ENCODE data around the gene PTPRD.

DNA sequence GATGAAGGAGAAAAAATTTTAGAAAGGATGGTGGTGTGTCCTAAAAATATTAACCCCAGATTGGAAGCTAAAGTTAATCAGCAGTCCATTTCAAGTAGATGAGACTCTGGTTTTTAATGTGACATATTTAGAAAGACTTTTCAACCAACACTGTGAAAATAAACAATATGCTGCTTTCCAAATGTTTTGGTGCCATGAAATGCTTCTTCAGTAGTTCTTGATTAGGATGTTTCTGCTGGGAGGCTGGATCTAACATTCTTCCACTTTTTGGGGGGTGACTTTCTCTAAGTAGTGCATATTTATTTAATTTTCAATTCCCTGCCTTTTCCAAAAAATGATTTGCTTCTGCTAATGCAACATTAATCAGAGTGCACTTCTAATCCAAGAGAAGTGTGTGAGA lies 2219.9 kb downstream of the PTPRD start:
- TF ChIP-seq, protein P1, sequence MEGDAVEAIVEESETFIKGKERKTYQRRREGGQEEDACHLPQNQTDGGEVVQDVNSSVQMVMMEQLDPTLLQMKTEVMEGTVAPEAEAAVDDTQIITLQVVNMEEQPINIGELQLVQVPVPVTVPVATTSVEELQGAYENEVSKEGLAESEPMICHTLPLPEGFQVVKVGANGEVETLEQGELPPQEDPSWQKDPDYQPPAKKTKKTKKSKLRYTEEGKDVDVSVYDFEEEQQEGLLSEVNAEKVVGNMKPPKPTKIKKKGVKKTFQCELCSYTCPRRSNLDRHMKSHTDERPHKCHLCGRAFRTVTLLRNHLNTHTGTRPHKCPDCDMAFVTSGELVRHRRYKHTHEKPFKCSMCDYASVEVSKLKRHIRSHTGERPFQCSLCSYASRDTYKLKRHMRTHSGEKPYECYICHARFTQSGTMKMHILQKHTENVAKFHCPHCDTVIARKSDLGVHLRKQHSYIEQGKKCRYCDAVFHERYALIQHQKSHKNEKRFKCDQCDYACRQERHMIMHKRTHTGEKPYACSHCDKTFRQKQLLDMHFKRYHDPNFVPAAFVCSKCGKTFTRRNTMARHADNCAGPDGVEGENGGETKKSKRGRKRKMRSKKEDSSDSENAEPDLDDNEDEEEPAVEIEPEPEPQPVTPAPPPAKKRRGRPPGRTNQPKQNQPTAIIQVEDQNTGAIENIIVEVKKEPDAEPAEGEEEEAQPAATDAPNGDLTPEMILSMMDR (IDR thresholded peaks at IDR 0.05) = no peak
- no peak for TF ChIP-seq EZH2 (IDR thresholded peaks at IDR 0.05; ENCODE audit: borderline replicate concordance, insufficient read depth, low read depth, low read length, poor library complexity, severe bottlenecking)

Data from B cell (primary cell).